NCI-H748 (cell line): ENCODE results near the gene POLR3B.

Experiments
- DNase-seq: peaks from one replicate; lab custom pipeline; 2025; ENCODE audit not compliant: unreplicated experiment; lab: John Stamatoyannopoulos, UW

POLR3B gene

GRCh38 chr12:106527356-106527755, 169.8 kb downstream of the POLR3B start:
- no peak for DNase-seq

- no peak for DNase-seq
These were observed 183.7 kb downstream of the POLR3B start for GRCh38 chr12:106541201-106541600.

GRCh38 chr12:106551410-106551809, 193.9 kb downstream of the POLR3B start:
- peak; percentile 14 for DNase-seq

GRCh38 chr12:106552228-106552627, 194.7 kb downstream of the POLR3B start:
- DNase-seq: no peak
